ENCODE measurements around the gene TBPL1.

Gene TBPL1

DNA sequence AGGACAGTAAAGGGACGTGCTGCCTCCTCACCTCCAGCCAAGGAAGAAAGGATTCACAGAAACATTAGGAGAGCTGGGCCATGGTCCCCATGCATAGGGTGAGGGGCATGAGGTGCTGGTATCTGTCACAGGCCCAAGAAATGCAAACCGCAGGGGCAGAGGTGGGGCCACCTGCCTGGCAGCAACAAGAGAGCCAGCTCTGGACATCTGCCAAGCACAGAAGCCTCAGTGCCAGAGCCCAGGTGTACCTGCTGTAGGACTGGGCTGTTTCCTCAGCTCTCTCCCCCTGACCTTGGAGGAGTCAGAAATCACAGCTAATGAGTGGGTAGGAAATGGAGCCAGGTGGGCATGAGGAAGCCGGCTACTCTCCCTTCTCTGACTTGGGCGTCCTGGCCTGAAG is 54.1 kb downstream of the TBPL1 start:
- no peak for DNase-seq (ENCODE audit: low read depth)

- no peak for DNase-seq (ENCODE audit: low read depth)
Measured at GRCh38 chr6:134009876-134010275, 56.9 kb downstream of the TBPL1 start.

GRCh38 chr6:134010400-134010799 is 57.4 kb downstream of the TBPL1 start:
- no peak for DNase-seq (ENCODE audit: low read depth)

- DNase-seq (ENCODE audit: low read depth) = no peak
Measured at GRCh38 chr6:134010974-134011373, 58.0 kb downstream of the TBPL1 start.

GRCh38 chr6:134014588-134015137 is 61.6 kb downstream of the TBPL1 start:
- no peak for DNase-seq (ENCODE audit: low read depth)

DNA sequence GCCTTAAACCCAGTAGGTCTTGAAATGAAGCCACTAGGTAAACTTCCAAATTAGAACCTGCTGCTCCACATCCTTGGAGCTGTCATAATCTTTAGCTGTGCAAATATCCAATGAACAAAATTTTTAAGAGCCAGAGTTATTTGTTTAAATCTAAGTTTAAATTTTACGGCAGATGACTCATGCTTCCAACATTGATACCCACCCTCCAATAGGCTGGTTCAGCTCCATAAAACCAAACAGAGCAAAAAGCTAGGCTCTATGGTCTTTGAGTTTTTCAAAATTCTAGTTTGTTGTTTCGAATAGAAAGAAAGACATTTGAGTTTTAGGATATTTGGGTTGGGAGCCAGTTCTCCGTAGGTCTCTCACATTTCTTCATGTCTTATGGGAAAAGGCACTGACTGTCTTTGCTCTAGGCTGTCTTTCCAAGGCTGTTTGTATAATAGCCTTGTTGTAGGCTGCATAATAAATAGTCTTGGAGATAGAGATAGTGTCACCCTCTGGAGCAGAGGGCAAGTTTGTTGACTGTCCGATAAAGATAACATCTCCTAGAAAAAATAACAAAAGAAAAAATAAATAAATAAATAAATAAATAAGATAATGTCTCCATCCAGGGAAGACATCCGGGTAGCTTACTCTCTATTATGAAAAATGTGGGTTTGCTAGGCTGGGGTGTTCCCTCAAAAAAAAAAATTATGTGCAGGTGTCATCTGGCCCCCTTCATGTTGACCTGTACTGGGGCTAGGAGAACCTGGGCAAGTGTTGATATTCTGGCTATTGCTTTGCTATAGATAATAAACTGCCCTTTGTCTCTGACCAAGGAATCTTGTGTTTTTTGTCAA is 62.9 kb downstream of the TBPL1 start:
- no peak for DNase-seq (ENCODE audit: low read depth)

DNA sequence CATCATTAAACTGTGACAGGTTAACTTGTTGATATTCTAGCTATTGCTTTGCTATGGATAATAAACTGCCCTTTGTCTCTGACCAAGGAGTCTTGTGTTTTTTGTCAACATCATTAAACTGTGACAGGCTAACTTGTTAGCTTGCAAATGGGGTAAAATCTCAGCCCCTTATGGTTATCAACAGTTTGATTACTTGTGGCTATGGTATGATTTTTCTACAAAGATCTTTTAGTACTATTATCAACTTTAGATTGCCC is 63.5 kb downstream of the TBPL1 start:
- DNase-seq (ENCODE audit: low read depth) = no peak

DNA sequence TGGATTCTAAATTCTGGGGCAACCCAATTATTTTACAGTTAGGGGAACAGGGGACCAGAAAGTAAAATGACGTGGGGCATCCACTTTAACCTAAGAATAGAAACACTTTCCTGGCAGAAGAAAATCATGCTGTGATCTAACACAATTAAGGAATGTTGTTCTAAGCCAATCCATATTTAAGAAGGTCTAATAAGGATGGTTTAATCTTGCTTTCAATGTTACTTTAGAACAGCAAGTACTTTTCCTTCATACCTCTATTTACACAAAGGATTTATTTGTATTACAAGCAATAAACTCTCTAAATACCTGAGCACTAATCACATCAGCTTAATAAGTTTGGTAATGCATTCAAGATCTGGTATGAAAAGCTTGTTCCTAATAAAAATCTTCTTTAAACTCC is 67.0 kb downstream of the TBPL1 start:
- DNase-seq (ENCODE audit: low read depth) = no peak

DNA sequence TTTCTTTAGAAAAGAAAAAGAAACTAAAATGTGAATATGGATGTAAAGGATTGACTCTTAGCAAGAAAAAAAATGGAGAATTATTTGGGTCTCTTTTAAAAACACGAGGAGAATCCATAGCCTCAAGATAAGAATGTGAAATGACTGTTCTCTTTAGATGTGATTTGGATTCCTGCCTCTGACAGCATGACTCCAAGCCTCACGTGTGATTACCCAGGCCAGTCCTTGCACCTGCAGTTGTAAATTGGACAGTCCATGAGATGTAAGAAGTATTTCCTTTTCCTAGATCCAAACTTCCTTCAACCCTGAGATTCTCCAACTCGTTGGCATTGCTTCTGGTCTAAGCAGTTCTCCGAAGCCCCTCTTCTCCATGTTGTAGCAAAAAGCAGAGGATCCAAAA is 67.5 kb downstream of the TBPL1 start:
- DNase-seq (ENCODE audit: low read depth) = no peak

- no peak for DNase-seq (ENCODE audit: low read depth)
Measured at GRCh38 chr6:134020968-134021367, 67.9 kb downstream of the TBPL1 start.

DNA sequence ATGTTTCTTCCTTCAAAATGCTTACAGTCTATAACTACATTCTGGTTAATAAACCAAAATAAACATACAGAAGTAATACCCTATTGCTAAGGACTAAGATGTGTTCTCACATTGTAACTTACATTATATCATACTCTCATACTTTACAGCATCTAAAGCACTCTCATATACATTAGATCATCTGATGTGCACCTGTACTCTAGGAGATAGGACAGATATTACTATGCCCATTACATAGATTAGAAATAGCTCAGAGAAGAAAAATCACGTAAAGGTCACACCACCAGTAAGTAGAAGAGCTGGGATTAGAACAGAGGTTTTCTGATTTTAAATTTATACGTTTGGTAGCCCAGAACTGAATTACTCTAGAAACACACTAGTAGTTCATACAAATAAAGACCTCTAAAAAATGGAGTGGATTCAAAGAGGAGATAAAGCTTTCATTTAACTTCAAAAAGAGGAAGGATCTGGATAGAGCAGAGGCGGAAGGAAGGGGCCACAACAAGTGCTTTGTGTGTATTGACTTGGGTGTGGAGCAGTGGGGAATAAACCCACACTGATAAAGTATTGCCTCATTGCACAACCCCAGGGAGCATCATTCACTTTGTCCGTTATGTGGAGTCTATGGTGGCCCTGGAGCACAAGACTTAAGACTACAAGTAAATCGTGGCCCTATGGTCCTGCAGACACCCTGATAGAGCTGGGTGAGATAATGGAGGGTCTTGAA is 68.5 kb downstream of the TBPL1 start:
- DNase-seq (ENCODE audit: low read depth) = no peak

- no peak for DNase-seq (ENCODE audit: low read depth)
Measured at GRCh38 chr6:134022650-134023049, 69.6 kb downstream of the TBPL1 start.

DNA sequence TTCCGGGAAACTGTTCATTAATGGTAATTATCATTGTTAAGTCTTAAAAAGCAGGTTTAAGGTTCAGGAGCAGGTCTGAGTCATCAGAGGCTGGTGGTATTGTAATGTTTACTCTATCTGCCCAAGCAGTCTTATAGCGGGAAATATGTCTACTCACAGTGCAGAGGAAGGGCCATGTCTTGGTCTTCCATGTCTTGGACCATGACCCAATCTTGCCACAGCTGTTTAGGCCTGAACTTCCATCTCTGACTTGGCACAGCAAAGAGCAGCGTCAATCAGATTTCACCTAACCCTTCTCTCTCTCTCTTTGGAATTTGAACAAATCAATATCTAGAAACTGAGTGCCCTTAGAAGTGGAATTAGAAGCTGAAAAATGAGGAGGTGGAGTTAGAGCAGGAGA is 73.6 kb downstream of the TBPL1 start:
- DNase-seq (ENCODE audit: low read depth) = no peak

DNA sequence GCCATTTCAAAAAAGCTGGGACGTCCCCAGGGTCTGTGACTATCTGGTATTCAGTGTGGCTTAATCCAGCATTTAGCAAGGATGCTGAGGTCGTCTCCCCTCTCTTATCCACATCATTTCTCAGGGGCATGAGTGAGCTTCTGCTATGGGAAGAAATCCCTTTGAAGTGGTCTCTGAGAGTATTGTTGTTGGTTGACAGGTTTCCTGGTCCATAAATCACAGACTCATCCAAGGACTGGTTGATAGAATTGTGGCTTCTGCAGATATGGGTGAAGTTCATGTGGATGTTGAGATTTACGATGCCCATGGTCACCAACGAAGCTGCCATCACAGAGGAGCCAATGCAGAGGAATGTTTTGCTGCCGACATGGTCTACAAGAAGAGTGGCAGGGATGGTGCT is 75.4 kb downstream of the TBPL1 start:
- no peak for DNase-seq (ENCODE audit: low read depth)

DNA sequence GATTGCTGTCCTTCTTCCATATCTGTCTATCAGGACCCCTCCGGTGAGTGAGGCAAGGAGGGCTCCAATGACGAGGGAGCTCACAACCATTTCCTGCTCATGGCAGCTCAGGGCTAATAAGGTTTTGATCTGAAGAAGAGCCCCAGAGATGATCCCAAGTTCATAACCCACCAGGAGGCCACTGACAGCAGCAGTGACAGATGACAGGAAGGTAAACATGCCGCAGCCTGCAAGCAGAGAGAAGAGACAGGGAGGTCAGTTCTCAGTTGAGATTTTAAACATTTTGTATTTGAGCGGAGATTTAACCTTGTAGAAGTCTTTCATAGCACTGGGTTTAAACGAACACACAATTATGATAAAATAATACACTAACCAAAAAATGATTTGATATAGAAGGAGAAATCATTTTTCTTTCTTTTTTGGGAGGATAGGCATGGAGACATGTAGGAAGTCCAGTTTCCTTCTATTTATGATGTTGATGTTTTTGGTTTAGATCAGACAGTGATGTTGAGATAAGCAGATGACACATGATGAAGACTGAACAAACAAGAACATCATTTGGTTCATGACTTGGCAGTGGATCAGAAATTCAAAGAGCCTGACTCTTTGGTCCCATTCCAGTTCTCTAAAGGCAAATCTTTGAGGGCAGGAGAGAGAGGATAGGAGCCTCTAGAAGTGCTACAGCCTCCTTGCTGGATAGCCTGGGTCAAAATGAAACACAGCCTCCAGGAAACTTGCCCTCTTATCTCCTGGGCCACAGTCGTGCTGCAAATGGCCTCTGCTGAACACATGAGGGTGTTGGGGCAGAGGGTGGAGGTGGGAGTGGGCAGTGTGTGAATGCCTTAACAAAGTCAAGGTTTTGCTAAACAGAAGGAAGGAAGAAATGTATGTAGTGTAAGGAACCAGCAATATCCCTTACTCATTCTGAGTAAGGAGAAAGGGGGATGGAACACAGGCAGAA is 76.8 kb downstream of the TBPL1 start:
- DNase-seq (ENCODE audit: low read depth) = no peak

DNA sequence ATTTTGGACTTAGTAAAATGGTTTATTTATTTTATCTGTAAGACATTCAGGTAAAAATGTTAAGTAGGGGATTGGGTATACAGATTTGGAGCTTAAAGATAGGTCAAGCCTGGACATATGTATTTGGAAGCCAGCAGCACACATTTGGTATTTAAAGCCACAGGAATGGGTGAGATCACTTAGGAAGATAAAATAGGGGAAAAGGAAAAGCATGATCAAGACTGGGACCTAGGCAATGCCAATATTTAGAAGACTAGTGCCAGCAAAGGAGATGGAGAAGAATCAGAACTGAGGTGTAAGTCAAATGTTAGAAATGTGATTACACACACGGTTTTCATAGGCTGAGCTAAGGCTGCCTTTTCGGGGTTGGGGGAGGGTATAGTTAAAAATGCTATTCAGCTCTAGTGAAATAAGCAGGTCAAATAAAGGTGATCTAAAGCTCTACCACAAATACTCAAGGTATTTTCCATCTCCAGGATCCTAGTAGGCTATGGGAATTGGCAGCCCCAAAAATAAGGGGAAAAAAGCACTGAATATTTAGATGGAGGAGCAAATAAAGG is 78.8 kb downstream of the TBPL1 start:
- DNase-seq (ENCODE audit: low read depth) = no peak

DNA sequence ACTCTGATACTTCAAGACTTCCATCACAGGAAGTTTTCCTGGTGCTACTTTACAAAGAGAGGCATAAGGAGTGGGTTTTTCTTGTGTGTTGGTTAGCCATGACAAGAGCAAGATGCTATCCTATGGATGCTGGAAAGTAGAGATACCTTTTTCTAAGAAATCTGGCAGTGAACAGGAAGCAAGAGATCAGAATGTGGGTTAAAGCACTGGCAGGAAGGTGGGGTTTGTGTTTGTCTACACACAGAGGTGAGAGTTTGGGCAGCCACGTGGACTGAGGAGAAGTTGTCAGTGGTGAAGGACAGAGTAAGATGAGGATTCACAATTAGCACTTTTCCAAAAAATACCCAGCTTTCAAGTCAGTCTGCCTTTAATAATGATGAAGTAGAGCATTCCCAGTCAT is 81.5 kb downstream of the TBPL1 start:
- no peak for DNase-seq (ENCODE audit: low read depth)

- no peak for DNase-seq (ENCODE audit: low read depth)
Measured at GRCh38 chr6:134034961-134035822, 82.2 kb downstream of the TBPL1 start.

DNA sequence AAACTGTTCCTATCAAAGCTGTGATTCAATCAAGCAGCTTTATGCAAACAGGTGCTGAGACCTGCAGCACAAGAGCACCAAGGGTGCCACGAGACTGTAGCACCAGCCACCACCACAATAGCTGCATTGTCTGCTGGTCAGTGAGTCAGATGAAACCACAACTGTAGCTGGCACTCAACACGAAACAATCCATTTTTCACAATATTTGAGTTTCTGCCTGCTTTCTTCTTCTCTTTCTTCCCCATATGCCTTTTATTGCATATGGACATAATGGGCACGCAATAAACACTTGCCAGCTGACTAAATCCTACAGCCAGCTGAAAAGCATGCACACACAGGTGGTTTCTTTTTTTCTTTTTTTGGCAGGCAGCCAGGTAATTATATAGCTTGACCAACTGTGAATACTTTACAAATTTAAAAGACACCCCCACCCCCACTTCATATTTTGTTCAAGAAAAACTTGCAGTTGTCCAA is 82.8 kb downstream of the TBPL1 start:
- DNase-seq (ENCODE audit: low read depth) = peak; percentile 40

DNA sequence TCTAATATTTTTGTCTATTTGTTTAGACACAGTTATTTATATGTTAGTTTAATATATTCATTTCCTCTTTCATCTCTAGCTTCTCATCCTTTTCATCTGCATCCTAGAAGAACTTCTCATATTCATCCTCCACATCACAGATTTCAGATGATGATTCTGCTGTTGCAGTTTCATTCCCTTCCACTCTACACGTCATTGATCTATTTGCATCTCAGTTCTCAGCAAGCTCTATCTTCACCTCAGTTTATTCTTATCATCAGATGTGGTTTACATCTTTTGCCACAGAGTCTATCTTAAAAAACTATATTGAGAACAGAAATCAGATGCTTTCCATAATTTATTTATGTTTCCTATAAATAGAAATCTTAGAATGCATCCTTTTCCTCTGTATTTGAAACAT is 86.1 kb downstream of the TBPL1 start:
- no peak for DNase-seq (ENCODE audit: low read depth)
